Uterus (tissue), 4 donors: Measurements from ENCODE around the gene MAP2K4. TPM values are rescaled to one million over a fixed set of nuclear protein-coding genes. Genes with fewer than 3 reads are reported as not detected.

Experiments used
- DNase-seq, 2 donors: peaks; one replicate each; pipeline ENCODE4 v3.0.0-alpha.2; 2019 to 2020
- H3K27ac ChIP-seq, 2 donors: fragments of 200-600 bp; sonication (generic); 1 replicate in 1 of 2; 2 replicates in 1 of 2; pipeline ENCODE4 v1.5.1; 2016 to 2018
- H3K27me3 ChIP-seq, 2 donors: fragments of 200-600 bp; sonication (generic); one replicate each; pipeline ENCODE4 v1.5.1; 2018 to 2019; ENCODE audit warnings: control low read depth in 1 of 2
- H3K36me3 ChIP-seq, 2 donors: fragments of 200-600 bp; sonication (generic); one replicate each; pipeline ENCODE4 v1.5.1; 2019; ENCODE audit warnings: control low read depth in 1 of 2
- H3K4me1 ChIP-seq, 2 donors: fragments of 200-600 bp; sonication (generic); one replicate each; pipeline ENCODE4 v1.5.1; 2018 to 2019; ENCODE audit warnings: control low read depth in 1 of 2
- H3K4me3 ChIP-seq, 2 donors: fragments of 200-600 bp; sonication (generic); 1 replicate in 1 of 2; 2 replicates in 1 of 2; pipeline ENCODE4 v1.5.1; 2018 to 2019; ENCODE audit warnings: mild to moderate bottlenecking in 1 of 2
- H3K9me3 ChIP-seq, 2 donors: fragments of 200-600 bp; sonication (generic); one replicate each; pipeline ENCODE4 v1.5.1; 2019; ENCODE audit warnings: control low read depth in 1 of 2
- CTCF ChIP-seq, 4 experiments: fragments of 200-600 bp in 2 of 4; fragments of 450-650 bp in 2 of 4; sonication (generic) in 2 of 4; IDR thresholded peaks; one replicate each; pipeline ENCODE4 v1.5.1; 2016 to 2019; ENCODE audit warnings: antibody characterized with exemption in 4 of 4, mild to moderate bottlenecking in 2 of 4, moderate library complexity in 1 of 4
- POLR2A ChIP-seq, 2 donors: fragments of 450-650 bp; IDR thresholded peaks; one replicate each; pipeline ENCODE4 v1.6.1; 2016; ENCODE audit warnings: antibody characterized with exemption in 2 of 2, mild to moderate bottlenecking in 1 of 2, moderate library complexity in 1 of 2
- intact Hi-C: fragments of 100-400 bp; cut with DNase I; formaldehyde crosslinking; loops from one replicate; pipeline ENCODE4 v1.15.1; 2023; ENCODE audit warnings: low total_unique reads
- total RNA-seq, 4 donors: library from RNA; depleted of rRNA in 3 of 4; stranded (reverse); fragments of >200 nt in 3 of 4; gene quantifications; one replicate each; pipeline versions ENCODE4 v1.1.0 to v1.2.4, GENCODE V29; 2014 to 2023
- donor health status: DM: yes; HTN: yes; CAD: no.

Gene MAP2K4
- total RNA-seq, 4 donors from 2014 or later = 19.4 to 83.9 (median 65.5) TPM

DNA sequence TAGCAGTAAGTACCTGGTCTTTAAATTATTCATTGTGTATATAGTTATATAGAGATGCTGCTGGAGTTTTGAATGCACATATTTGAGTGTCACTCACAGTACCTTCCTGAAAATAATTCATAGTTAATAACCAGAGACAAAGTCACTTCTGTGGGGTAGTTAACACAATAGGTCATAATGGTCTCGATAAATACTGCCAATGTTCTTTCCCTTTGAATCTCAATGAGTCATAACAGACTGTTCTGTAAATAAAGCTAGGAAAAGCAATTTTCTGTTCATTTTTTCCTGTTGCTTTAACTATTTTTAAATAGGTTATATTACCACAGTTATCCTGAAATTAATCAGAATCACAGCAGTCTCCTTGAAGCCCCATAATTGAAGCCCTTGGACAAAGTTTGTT lies 87.2 kb downstream of the MAP2K4 start:
- intact Hi-C loops = no loop called here
- no peak for TF ChIP-seq CTCF (IDR thresholded peaks at IDR 0.05)
- TF ChIP-seq POLR2A (IDR thresholded peaks at IDR 0.05) = no peak
- no peaks in the 10 kb centered on the region for H3K9me3 ChIP-seq
- no peaks in the 10 kb centered on the region for H3K4me1 ChIP-seq
- H3K27me3 ChIP-seq = no peaks in the 10 kb centered on the region
- no peak for DNase-seq
- no peak overlapping the region for H3K27ac ChIP-seq
- H3K4me3 ChIP-seq = no peak overlapping the region
- no peaks in the 10 kb centered on the region for H3K36me3 ChIP-seq

GRCh38 chr17:12110906-12111305 lies 90.2 kb downstream of the MAP2K4 start:
- no peak for DNase-seq
- Histone ChIP-seq H3K9me3 (no peaks in the 10 kb centered on the region), H3K4me1 (no peaks in the 10 kb centered on the region), H3K27ac (no peak overlapping the region), H3K27me3 (no peaks in the 10 kb centered on the region), H3K36me3 (no peaks in the 10 kb centered on the region), H3K4me3 (no peak overlapping the region)
- TF ChIP-seq POLR2A (IDR thresholded peaks at IDR 0.05) = no peak
- no peak for TF ChIP-seq CTCF (IDR thresholded peaks at IDR 0.05)
- intact Hi-C loops = no loop called here

GRCh38 chr17:12113156-12113555 lies 92.5 kb downstream of the MAP2K4 start:
- DNase-seq = no peak
- intact Hi-C loops = no loop called here
- Histone ChIP-seq H3K4me3 (no peak overlapping the region), H3K4me1 (no peaks in the 10 kb centered on the region), H3K36me3 (no peaks in the 10 kb centered on the region), H3K27me3 (no peaks in the 10 kb centered on the region), H3K27ac (no peak overlapping the region), H3K9me3 (no peaks in the 10 kb centered on the region)
- TF ChIP-seq CTCF (IDR thresholded peaks at IDR 0.05) (no peak), POLR2A (IDR thresholded peaks at IDR 0.05) (no peak)

DNA sequence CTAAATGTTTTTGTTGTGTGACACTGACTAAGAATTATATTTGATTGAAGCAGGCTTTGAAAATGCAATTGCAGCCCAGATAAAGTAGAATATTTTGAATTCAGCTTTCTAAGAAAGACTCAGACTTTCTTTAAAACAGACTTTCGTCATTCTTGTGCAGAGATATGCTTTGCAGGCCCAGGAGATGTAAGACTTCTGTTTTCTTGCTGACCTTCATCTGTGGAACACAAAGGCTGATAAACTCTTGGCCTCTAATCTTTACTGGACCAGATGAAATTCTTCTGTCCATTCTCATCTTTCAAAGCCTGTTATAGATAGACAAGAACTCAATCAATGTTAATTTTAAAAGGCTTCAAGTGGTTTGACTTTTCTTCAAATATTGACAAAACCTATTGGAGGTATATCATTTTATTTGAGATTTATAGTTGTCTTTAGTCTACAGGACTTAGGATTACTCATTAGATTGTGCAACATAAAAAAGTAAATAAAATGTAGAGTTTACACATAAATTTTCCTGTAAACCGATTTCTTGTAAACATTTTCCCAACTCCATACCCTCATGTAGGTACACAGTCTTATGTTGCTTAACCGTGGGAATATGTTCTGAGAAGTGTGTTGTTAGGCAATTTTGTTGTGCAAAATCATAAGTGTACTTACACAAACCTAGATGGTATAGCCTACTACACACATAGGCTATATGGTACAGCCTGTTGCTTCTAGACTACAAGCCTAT lies 94.2 kb downstream of the MAP2K4 start:
- no peak overlapping the region for H3K4me3 ChIP-seq
- TF ChIP-seq CTCF (IDR thresholded peaks at IDR 0.05) (no peak), POLR2A (IDR thresholded peaks at IDR 0.05) (no peak)
- no peaks in the 10 kb centered on the region for H3K9me3 ChIP-seq
- no peaks in the 10 kb centered on the region for H3K36me3 ChIP-seq
- intact Hi-C loops = no loop called here
- no peaks in the 10 kb centered on the region for H3K4me1 ChIP-seq
- H3K27me3 ChIP-seq = no peaks in the 10 kb centered on the region
- no peak for DNase-seq
- no peak overlapping the region for H3K27ac ChIP-seq

DNA sequence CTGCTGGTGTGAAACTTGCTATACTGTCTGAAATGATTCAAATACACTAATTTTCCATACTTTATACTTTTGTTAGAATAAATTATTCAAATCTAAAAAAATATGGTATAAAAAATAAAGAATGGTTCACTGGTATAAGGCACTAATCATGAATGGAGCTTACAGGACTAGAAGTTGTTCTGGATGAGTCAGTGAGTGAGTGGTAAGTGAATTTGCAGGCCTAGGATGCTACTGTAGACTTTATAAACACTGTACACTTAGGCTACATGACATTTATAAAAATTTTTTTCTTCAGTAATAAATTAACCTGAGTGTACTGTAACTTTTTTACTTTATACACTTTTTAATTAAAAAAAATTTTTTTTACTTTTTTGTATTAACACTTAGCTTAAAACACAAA lies 95.5 kb downstream of the MAP2K4 start:
- Histone ChIP-seq H3K4me1 (no peaks in the 10 kb centered on the region), H3K4me3 (no peak overlapping the region), H3K27ac (no peak overlapping the region), H3K36me3 (no peaks in the 10 kb centered on the region), H3K9me3 (no peaks in the 10 kb centered on the region), H3K27me3 (no peaks in the 10 kb centered on the region)
- intact Hi-C loops = no loop called here
- TF ChIP-seq CTCF (IDR thresholded peaks at IDR 0.05) (no peak), POLR2A (IDR thresholded peaks at IDR 0.05) (no peak)
- DNase-seq = no peak
